BLaER1 (cell line): ENCODE results near the gene NAALADL2.
"Not testable (repeated sequence)": the region's sequence is repeated elsewhere in the genome, so short reads cannot be mapped to it uniquely, and the experiment has no call there.

Source experiments
- H3K27ac ChIP-seq: shearing (Covaris generic); formaldehyde crosslinking; 2 replicates; pipeline ENCODE4 v1.8.1; 2022
- H3K27me3 ChIP-seq: shearing (Covaris generic); formaldehyde crosslinking; 2 replicates; pipeline ENCODE4 v1.8.1; 2022
- H3K36me3 ChIP-seq: shearing (Covaris generic); formaldehyde crosslinking; 2 replicates; pipeline ENCODE4 v1.8.1; 2022
- H3K4me1 ChIP-seq: shearing (Covaris generic); formaldehyde crosslinking; 2 replicates; pipeline ENCODE4 v1.8.1; 2022
- H3K4me2 ChIP-seq: shearing (Covaris generic); formaldehyde crosslinking; 2 replicates; pipeline ENCODE4 v1.8.1; 2022
- H3K4me3 ChIP-seq: shearing (Covaris generic); formaldehyde crosslinking; 2 replicates; pipeline ENCODE4 v1.8.1; 2022
- H3K9ac ChIP-seq: shearing (Covaris generic); formaldehyde crosslinking; 2 replicates; pipeline ENCODE4 v1.8.1; 2022
- H3K9me3 ChIP-seq: shearing (Covaris generic); formaldehyde crosslinking; 2 replicates; pipeline ENCODE4 v1.8.1; 2022
- H4K20me1 ChIP-seq: shearing (Covaris generic); formaldehyde crosslinking; 2 replicates; pipeline ENCODE4 v1.8.1; 2022
- Cebpa-rat ChIP-seq: shearing (Covaris generic); IDR thresholded peaks from 2 replicates; pipeline ENCODE4 v1.8.1; 2022

The NAALADL2 gene

DNA sequence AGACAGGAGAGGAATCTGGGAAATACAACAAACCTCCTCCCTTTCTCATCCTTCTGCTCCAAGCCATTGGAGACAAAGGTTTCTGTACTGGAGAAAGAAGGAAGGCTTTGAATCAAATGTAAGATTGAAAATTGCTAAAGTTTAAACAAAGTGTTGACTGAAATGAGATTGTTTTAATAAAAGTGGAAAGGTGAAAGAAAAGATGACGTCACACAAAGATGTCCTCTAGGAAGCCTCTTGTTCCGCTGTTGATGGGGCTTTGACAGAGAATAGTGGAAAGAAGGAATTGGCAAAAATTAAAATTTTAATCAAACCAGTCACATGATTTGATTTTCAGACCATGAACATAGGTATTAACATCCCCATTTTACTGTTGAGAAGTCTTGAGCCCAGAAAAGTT lies 967.6 kb downstream of the NAALADL2 start:
- TF ChIP-seq Cebpa-rat, result no peak
- H3K4me2 ChIP-seq, result no peak overlapping the region
- H3K9me3 ChIP-seq, result no peaks in the 10 kb centered on the region
- H3K36me3 ChIP-seq, result no peaks in the 10 kb centered on the region
- no peak overlapping the region for H3K27ac ChIP-seq
- no peak overlapping the region for H3K9ac ChIP-seq
- no peaks in the 10 kb centered on the region for H3K27me3 ChIP-seq
- no peaks in the 10 kb centered on the region for H3K4me1 ChIP-seq
- H4K20me1 ChIP-seq, result no peaks in the 10 kb centered on the region
- no peak overlapping the region for H3K4me3 ChIP-seq

GRCh38 chr3:175829809-175830208 lies 970.7 kb downstream of the NAALADL2 start:
- H3K9ac ChIP-seq, H3K36me3 ChIP-seq, H3K27me3 ChIP-seq, H3K4me1 ChIP-seq, H3K9me3 ChIP-seq, H3K4me3 ChIP-seq, H3K27ac ChIP-seq, H4K20me1 ChIP-seq, H3K4me2 ChIP-seq: not testable (repeated sequence)

- H3K27ac ChIP-seq, H3K9me3 ChIP-seq, H3K27me3 ChIP-seq, H3K4me2 ChIP-seq, H3K4me3 ChIP-seq, H4K20me1 ChIP-seq, H3K4me1 ChIP-seq, H3K9ac ChIP-seq, H3K36me3 ChIP-seq: not testable (repeated sequence)
These were observed 976.6 kb downstream of the NAALADL2 start for GRCh38 chr3:175835763-175836162.

DNA sequence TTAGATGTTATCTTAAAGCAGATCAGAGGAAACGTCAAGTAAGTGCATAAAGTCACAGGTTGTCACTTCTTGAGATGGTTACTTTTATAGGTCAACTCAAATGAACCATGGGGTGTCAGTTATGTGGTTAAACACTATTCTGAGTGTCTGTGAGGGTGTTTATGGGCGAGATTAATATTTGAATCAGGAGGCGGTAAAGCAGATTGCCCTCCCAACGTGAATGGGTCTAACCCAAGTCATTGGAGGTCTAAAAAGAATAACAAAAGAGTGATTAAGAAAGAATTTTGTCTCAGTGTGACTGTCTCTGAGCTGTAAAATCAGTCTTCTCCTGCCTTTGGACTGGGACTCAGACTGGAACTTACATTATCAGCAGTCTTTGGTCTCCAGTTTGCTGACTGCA lies 977.5 kb downstream of the NAALADL2 start:
- H3K4me1 ChIP-seq, result no peaks in the 10 kb centered on the region
- H4K20me1 ChIP-seq, result no peaks in the 10 kb centered on the region
- no peak overlapping the region for H3K9ac ChIP-seq
- no peaks in the 10 kb centered on the region for H3K27me3 ChIP-seq
- H3K4me3 ChIP-seq, result no peak overlapping the region
- no peak for TF ChIP-seq Cebpa-rat
- no peaks in the 10 kb centered on the region for H3K36me3 ChIP-seq
- H3K27ac ChIP-seq, result no peak overlapping the region
- no peak overlapping the region for H3K4me2 ChIP-seq
- no peaks in the 10 kb centered on the region for H3K9me3 ChIP-seq

- Histone ChIP-seq H4K20me1 (no peaks in the 10 kb centered on the region), H3K4me1 (no peaks in the 10 kb centered on the region), H3K4me3 (no peak overlapping the region), H3K9me3 (no peaks in the 10 kb centered on the region), H3K27me3 (no peaks in the 10 kb centered on the region), H3K9ac (no peak overlapping the region), H3K4me2 (no peak overlapping the region), H3K27ac (no peak overlapping the region), H3K36me3 (no peaks in the 10 kb centered on the region)
- TF ChIP-seq Cebpa-rat, result no peak
These were observed 978.8 kb downstream of the NAALADL2 start for GRCh38 chr3:175837962-175838361.

DNA sequence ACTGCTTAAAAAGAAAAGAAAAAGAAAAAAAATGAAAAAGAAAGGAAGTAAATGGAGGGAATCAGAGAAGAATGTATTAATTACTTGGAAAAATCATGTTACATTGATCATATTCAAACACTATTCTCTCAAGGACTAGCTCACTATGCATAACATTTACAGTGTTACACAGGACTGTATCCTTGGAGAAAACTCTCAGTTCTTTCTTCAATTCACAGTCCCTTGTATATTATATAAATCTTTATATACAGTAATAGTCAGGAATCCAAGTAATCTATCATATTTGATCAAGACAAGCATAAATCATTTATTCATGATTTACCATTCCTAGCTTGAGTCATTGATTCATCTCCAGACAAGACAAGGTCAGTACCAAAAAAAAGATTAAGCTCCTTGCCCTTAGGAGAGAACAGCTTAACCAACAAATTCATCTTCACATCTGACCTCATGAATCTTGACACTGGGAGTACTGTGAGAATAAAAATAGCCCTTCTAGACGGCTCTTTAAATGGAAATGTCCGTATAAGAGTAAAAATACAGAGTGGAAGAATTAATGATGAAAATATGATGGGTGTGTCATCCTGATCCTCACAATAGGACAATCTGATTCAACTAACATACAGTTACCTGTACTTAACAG lies 980.4 kb downstream of the NAALADL2 start:
- H3K27ac ChIP-seq, result no peak overlapping the region
- no peaks in the 10 kb centered on the region for H3K27me3 ChIP-seq
- no peak overlapping the region for H3K4me2 ChIP-seq
- H3K36me3 ChIP-seq, result no peaks in the 10 kb centered on the region
- H3K4me1 ChIP-seq, result no peaks in the 10 kb centered on the region
- H4K20me1 ChIP-seq, result no peaks in the 10 kb centered on the region
- H3K9me3 ChIP-seq, result no peaks in the 10 kb centered on the region
- no peak overlapping the region for H3K9ac ChIP-seq
- H3K4me3 ChIP-seq, result no peak overlapping the region
- no peak for TF ChIP-seq Cebpa-rat

- H3K36me3 ChIP-seq, result no peaks in the 10 kb centered on the region
- no peak for TF ChIP-seq Cebpa-rat
- H3K4me3 ChIP-seq, result no peak overlapping the region
- H4K20me1 ChIP-seq, result no peaks in the 10 kb centered on the region
- no peaks in the 10 kb centered on the region for H3K4me1 ChIP-seq
- H3K27ac ChIP-seq, result no peak overlapping the region
- H3K4me2 ChIP-seq, result no peak overlapping the region
- no peaks in the 10 kb centered on the region for H3K27me3 ChIP-seq
- H3K9ac ChIP-seq, result no peak overlapping the region
- no peaks in the 10 kb centered on the region for H3K9me3 ChIP-seq
These were observed 992.4 kb downstream of the NAALADL2 start for GRCh38 chr3:175851541-175851940.

DNA sequence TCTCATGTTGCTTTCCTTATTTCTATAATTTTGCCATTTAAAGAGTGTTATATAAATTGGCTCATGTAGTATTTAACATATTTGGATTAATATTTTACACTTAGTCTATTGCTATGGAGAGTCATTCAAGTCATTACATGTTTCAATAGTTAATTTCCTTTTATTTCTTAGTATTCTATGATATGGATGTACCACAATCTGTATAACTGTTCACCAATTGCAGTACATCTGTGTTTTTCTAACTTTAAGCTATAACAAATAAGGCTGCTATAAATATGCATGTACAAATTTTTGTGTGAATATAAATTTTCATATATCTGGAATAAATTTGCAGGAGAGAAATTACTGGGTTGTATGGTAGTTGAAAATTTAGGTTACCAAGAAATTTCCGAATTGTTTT lies 993.4 kb downstream of the NAALADL2 start:
- TF ChIP-seq Cebpa-rat, result no peak
- H3K9me3 ChIP-seq, result no peaks in the 10 kb centered on the region
- no peak overlapping the region for H3K4me2 ChIP-seq
- no peaks in the 10 kb centered on the region for H3K4me1 ChIP-seq
- H3K27me3 ChIP-seq, result no peaks in the 10 kb centered on the region
- H3K27ac ChIP-seq, result no peak overlapping the region
- no peaks in the 10 kb centered on the region for H4K20me1 ChIP-seq
- H3K9ac ChIP-seq, result no peak overlapping the region
- no peaks in the 10 kb centered on the region for H3K36me3 ChIP-seq
- no peak overlapping the region for H3K4me3 ChIP-seq

GRCh38 chr3:175857666-175858270 lies 998.6 kb downstream of the NAALADL2 start:
- Histone ChIP-seq H3K27me3 (no peaks in the 10 kb centered on the region), H3K4me2 (no peak overlapping the region)
- no peak for TF ChIP-seq Cebpa-rat

More at GRCh38 chr3:175857666-175858270, 998.6 kb downstream of the NAALADL2 start:
- Histone ChIP-seq H3K9ac (no peak overlapping the region), H4K20me1 (no peaks in the 10 kb centered on the region), H3K4me3 (no peak overlapping the region), H3K4me1 (no peaks in the 10 kb centered on the region), H3K36me3 (no peaks in the 10 kb centered on the region), H3K27ac (no peak overlapping the region), H3K9me3 (no peaks in the 10 kb centered on the region)
